HG02938 (cell line): ENCODE measurements around the gene STIL.

Experiments used
- ATAC-seq: cut with Tn5 transposase; IDR thresholded peaks from one replicate; pipeline ENCODE4 v1.9.1; 2021; ENCODE audit warnings: mild to moderate bottlenecking, moderate library complexity; ENCODE audit not compliant: unreplicated experiment

The STIL gene

DNA sequence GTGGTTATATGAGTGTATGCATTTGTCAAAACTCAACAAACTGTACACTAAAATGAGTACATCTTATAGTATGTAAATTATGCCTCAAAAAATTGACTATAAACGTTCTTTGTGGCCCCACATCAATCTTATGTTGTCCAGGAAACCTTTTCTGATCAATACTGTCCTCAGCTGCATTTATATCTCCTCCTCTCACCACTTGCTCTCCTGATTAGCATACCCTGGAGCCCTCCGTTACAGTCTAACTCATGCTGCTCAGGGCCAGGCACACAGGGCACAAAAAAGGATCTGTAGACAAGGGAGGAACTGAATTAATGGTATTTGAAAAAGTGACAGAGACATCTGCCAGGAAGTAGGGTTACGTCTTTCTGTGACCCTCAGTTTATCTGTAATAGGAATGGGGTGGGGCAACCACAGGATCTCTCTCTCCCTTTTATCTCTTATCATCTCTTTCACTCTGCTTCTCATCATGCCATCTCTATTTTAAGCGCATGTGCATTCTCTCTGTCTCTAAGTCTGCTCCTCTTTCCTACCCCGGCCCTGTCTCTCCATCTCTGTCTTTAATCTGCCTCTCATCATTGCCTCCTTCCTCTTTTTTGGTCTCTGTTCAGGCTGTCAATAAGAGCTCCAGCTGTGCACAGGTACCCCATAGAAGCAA, 74.9 kb downstream of the STIL start:
- no peak for ATAC-seq

DNA sequence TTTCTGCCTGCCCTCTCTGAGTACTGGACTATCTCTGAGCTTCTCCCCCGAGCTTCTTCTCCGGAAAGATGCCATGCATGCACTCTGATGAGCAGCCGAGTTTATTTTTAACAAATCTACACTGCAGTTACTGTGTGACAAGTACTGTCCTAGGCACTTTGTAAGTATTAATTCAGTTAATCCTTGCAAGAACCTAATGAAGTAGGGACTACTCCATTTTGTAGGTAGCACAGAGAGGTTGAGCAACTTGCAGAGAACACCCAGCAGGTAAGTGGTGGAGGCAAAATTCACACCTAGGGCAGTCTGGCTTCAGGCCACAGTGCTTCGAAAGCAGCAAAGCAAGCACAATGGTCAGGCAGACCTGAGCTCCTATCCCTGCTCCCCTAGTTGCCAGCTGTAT, 78.1 kb downstream of the STIL start:
- ATAC-seq = no peak

DNA sequence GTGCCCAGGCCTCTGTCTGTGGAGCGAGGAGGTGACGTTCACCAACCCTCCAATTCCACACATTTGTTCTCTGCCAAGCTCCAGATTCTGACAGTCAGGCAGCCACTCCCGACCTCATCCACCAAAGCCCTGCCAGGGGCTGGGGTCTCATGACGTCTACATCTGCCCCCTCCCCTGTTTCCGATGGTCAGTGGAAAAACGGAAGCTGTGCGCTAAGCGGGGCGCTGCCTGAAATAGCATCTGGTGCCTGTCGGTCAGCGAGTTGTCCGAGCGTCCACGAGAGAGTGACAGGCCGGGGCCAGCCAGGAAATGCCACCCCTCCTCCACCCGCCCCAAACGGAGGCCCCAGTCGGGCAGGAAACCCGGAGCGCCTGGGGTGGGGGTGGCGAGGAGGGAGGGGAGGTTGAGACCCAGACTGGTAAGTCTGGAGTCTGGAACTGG, 78.7 kb downstream of the STIL start:
- no peak for ATAC-seq

DNA sequence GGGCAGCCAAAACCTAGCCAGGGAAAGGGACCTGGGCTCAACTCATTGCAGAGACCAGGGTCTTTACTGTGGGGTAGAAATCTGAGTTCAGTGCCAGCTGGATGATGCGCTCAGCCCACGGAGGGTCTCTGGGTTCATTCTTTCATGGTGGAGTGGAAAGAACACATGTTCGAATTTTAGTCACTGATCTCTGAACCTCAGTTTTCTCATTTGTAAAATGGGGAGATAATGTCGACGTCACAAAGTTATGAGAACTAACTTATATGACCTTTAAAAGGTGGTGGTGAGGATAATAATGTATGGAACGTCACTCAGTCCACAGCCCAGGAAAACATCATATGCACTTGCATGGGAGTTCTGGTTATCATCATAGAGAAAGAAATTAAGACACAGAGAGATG, 80.8 kb downstream of the STIL start:
- no peak for ATAC-seq

DNA sequence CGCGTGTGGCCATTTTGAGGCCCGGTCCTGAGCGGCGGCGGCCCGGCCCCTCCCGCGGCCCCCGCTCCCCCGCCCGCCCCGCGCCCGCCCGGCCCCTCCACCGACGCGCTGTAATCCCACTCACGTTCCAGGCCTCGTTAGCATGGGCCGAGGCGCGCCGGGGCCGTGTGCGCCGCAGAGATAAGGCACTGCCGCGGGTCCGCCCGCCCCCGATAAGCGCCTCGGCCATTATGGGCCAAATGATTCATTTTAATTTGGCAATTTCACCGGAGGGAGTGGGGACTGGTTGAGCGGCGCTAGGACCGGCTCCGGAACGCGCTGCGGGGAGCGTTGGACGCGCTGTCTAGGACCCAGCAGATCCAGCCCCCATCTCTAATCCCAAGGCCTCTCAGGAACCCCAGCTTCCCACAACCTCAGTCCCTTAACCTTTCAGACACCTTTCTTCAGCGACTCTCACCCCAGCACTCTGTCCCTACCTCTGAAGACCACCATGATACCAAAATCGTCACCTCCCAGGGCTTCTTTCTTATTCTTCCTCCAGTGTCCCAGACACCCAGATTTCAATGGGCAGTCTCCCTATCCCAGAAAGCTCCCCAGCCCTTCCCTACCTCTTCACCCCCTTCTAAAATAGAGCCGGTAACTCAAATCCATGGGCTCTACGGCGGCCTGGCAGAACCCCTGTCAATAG, 81.6 kb downstream of the STIL start, which contains the start of gene TAL1:
Gene TAL1, minus strand, starts transcription at position 39 of the 688 bp plus-strand sequence. CDS start 6,337 bp downstream, outside the sequence.
- no peak for ATAC-seq

DNA sequence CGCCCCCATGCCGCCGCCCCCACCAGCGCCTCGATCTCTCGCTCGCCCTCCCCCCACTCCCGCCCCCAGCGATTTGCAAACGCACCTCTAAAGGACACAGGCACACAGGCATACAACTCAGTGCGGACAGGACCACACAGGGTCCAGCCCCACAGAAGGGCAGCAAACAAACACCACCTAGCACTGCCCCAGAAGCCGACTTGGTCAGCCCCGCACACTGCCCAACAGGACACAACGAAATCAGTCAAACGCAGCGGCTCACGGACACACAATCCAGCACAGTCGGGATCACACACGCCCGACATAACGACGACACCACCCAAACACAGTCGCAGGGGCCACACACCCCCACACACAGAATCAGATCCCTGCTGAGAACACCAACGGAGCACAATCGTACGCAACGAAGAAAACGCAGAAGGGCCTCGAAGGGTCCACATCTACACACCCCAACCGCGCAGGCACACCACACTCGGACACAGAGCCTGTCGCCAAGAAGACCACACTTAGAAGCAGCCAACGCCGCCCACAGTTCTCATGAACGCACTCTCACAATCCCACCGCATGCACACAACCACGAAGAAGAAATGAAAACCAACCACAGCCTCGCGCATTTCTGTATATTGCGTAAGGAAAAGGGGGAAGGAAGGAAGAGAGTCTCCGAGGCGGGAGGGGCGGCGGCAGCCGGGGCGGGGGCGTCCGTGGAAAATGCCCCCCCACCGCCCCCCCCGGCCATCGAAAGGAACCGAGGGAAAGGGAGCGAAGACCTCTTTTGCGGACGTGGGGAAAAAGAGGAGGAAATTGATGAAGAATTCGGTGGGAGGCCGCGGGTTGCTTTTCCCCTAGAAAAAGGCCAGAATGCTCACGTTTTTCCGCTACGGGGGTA, 82.4 kb downstream of the STIL start:
- no peak for ATAC-seq

DNA sequence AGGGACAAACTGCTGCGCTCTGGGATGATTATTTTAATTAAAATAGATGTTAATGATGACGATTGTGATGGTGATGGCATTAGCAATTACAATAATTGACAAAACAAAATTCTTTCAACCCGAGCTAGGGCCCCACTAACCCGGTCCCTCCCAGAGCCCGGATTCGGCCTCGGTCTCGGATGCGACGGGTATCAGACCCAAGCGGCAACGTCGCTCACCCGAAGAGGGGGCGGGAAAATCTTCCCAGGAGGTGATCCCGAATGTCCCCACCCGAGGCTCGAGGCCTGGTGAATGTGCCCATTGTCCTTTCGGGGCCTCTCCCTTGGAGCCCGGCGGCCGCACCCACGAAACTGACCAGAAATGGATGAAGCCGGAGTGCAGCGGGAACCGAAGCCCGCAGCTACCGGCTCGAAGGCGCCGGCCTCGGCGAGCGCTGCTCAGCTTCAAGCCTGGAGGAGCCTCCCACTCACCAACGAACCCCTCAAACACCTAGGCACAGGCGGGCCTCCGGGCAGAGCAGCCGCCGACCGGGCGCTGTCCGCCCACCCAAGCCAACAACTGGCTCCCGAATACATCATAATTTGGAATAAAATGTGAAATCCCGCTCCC, 83.2 kb downstream of the STIL start:
- ATAC-seq = no peak

DNA sequence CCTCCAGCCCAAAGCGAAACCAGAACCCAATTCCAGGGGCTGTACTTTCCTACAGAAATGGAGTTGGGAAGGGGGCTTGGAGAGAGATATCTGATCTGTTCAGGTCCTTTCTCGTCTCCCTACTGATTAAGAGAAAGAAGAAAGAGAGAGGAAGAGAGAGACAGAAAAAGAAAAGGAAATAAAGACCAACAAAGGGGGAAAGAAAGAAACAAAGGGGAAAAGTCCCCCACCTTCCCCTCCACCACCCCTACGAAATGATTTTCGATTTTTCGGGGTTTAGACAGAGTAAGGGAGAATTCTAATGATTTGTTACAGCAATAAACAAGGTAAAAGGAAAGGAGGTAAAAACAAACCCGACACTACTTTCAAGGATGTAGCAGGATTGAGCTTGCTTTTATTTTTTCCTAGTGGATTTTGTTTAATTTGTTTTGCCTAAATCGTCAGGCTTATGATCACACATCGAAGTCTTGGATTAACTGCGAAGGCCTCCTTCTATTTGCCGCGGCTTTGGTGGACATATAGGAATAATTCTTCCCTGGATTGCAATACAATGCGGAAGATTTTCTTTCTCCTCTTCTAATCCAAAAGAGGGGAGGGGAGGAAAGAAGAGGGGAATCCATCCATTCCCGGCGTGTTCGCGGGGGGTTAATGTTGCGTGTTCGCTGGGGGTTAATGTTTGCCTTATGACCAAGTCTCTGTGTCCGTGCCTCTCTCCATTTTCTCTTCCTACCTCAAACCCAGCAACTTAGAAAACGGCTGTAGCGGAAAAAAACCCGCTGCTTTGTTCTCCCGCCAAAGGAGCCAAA, 83.9 kb downstream of the STIL start:
- no peak for ATAC-seq

DNA sequence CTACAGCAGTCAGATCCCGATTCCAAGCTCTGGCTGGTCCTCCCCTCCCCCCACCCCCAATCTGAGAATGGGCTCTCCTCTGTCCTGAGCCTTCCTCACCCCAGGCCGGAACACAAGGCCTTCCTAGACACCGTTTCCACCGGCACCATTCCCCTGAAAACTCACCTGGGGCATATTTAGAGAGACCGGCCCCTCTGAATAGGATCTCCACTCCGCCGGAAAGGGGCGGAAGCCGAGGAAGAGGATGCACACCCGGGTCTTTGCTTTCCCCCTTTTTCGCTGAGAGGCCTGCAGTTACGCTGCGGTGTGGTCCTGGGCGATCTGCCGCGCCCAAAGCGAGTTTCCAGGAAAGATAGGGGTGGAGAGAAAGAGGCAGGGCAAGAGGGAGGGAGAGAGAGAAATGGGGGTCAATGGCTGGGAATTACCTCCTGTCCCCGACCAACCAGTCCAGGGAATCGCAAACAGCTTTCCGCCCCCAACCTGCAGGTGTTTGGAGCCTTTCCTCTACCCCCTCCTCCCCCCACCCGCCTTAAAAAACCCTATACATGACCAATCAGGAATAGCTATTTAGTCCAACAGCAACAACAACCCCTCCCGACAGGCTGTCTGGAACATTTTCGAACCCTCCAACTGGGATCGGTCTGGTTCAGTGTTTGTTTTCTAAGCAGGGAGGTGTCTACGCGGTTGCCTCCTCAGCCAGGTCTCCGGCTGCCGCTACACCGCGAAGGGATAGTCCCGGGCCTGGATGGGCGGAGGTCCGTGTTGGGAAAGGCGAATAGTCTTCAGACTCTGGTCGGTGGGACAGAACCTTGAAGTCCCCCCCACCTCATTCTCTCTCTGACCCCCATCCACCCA, 84.7 kb downstream of the STIL start:
- no peak for ATAC-seq

DNA sequence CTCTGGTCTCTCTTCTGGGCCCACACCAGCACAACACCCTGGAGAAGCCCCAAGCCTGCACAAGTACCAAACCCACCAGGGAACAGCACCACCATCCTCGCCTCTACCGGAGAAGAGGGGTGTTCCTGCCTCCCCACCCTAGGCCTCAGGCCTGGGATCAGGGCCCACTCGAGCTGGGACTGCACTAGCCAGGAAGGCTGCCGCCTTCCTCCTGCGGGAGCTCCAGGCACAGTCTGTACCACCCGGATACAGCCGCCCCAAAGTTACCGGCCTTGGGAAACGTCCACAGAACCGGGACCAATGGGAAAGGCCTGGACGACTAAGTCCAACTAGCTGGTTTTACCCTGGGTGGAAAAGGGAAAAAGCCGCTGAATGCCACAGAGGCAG, 85.3 kb downstream of the STIL start:
- no peak for ATAC-seq

DNA sequence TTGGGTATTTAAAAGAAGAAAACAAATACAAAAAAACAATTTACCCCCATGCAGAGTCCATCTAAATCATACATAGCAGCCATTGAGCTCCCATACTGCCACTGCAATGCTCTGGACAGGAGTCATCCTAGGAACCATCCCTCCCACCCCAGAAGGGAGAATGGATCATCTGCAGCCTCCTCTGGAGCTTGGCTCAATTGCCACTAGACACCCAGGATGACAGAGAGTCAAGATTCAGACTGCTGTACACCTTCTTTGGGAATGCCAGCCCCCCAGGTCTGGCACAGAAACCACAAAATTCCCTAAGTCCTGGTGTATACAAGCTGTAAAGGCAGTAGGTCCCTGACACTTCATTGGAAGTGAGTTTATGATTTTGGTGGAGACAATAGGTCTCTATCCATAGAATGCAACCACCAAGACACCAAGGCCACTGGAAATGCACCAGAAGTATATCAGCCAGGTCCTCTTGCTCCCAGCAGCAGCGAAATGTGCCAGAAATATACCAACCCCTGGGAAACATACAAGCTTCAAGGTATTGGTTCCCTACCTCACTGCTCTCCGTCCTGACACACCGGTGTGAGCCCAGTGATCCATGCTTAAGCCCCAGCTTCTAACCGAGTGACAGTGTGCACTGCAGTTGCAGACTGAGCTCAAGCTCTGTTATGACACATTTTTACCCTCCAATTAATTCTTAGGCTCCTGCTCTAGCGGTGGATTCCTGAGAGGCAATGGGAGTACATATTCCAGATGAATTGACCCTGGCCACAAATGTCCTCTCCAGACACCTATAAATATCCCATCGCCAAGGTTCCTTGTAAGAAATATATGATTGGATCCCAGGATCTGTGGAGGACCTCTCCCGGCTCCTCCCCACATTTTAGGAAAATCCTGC, 86.4 kb downstream of the STIL start:
- no peak for ATAC-seq

DNA sequence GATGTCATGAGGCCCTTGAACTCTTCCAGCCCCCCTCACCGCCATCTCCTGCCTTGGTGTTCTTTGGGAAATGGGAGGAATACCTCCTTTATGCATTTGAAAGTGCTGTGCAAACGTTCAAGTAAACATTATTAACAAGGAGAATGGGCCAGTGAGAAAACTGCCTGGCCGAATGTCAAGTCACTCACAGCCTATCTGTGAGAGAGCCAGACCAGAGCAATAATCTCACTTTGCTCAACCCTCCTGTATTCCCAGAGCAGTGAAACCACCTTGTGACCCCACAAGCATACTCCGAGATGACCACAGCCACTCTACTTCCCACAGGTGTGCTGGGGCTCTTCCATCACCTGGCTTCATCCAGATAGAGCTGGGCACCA, 87.1 kb downstream of the STIL start:
- no peak for ATAC-seq

DNA sequence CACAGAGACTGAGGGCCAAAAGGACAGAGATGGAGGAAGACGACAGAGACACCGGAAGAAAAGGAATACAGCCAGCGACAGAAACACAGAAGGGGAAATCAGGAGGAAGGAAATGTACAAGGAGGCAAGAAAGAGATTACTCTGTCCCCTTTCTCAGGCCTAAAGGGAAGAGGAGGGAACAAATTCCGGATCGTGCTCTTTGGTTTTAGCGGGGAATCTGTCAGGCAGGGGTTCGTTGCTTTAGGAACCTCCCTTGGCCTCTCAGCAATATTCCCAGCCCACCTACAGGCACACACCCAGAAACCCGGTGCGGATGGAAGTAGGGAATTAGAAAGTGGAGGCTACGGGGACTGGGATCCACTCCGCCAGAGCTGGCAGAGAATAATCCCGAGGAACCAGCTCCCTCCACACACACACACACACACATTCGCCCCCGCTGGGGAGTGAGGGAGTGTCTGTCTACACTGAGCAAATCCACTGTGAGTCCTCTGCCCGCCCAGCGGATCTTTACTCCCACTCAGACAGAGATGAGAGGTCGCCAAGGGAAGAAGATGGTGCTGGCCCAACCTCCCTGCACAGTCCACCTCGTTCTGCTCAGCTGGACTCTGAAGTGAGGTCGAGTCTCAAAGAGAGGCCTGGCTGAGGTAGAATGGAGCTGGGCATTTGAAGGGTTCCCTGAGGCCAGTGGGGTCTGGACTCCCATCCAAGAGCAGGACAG, 87.7 kb downstream of the STIL start:
- ATAC-seq = no peak

DNA sequence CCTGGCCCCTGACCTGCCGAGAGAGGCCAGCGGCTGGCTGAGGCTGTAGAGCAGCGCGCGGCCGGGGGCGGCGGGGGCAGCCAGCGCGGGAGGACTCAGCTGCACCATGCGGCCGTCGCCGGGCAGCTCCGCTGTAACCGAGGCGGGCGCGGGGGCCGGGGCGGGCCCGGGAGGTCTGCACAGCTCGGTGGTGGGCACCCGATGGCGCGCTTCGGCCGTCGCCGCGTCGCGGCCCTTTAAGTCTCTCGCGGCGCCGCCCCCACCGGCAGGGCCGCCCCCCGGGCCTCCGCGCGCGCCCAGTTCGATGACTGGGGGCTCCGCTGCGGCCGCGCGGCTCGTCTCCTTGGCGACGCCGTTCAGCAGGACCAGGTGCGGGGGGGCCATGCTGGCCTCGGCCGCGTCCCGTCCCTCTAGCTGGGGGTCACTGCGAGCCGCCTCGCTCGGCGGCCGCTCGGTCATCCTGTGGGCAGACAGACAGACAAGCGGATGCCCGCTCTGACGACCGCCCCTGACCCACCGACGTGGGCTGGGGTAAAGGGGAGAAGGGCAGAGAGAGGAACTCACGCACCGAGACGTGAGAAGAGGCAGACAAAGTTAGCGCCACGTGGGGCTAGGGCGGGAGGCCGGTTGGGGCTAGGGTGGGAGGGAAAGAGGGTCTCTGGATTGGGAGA, 88.4 kb downstream of the STIL start:
- ATAC-seq = no peak

DNA sequence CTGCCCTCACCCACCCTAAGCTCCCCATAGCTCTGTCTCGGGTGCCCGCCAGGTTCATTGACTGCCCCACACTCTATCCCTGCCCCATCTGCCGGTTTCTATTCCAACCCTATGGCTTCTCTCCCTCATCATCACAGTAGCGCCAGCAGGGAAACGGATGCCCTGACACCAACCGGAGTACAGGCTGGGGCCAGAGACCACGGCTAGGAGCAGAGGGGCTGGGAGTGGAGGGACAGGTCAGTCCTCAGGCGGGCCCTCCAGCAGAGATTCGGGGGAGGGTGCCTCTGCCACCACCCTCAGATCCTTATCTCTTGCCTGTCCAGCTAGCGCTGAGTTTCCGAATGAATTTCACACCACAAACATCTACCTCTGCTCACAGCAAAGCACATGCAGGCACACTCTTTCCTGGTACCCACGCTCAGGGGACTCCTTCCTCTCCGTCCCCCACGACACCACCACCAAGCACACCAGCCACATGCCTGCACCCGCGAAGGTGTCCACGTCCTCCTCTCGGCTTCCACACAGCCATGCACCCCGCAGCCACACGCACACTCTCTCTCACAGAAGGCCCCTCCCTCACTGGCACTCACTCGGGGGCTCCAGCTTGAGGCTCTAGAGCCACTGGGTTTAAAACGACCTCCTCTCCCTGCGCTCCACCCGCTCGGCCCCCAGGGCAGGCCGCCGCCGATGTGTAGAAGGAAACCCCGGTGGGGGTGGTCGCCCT, 89.1 kb downstream of the STIL start:
- ATAC-seq = no peak

DNA sequence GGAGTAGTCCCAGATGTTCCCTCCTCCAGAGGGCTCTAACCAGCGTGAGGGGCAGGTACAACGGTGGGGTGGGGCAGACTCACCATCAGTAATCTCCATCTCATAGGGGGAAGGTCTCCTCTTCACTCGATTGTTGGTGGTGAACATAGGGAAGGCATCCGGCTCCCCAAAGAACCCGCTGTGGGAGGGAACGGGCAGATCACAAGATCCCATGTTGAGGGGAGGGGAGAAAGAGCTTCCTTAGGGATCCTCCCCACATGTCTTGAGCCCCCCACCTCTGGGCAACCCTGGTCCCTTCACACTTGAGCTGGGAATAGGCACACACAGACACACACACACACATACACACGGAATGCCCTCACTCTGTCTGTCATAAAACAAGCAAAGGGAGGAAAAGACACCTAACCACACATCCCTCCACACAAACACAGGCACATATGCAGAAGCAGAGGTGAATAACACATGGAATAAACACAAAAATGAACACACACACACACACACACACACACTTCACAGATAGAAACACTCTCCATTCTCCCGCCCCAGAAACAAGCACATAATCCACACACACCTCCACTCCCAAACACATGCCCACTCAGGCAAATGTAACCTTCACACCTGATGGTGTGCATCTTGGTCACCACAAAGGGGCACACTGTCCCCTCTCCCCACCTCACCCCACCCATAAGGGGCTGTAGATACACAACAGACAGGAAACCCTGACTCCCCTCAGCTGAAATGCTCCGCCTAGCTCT, 89.8 kb downstream of the STIL start:
- ATAC-seq = no peak
